Activated CD8-positive, alpha-beta memory T cell treated with anti-CD3 and anti-CD28 coated beads for 36 hours (primary cell): ENCODE data around the gene DLGAP1. TPM values are rescaled to one million over a fixed set of nuclear protein-coding genes. Genes with fewer than 3 reads are reported as not detected.

Source experiments
- CTCF ChIA-PET: fragments of 350-600 bp; sonication (Branson Sonifier 250); formaldehyde crosslinking; loops from one replicate; lab custom pipeline; 2021; ENCODE audit warnings: antibody characterized with exemption; lab: Charles Lee
- POLR2A ChIA-PET: fragments of 350-600 bp; sonication (Branson Sonifier 250); formaldehyde crosslinking; loops from one replicate; lab custom pipeline; 2021; ENCODE audit warnings: antibody characterized with exemption; lab: Charles Lee
- total RNA-seq, 2 experiments: library from RNA; stranded (reverse); gene quantifications; one replicate each; pipeline ENCODE4 v1.2.3, GENCODE V29; 2021

Gene DLGAP1
- total RNA-seq, 2 experiments from 2014 or later: not detected

DNA sequence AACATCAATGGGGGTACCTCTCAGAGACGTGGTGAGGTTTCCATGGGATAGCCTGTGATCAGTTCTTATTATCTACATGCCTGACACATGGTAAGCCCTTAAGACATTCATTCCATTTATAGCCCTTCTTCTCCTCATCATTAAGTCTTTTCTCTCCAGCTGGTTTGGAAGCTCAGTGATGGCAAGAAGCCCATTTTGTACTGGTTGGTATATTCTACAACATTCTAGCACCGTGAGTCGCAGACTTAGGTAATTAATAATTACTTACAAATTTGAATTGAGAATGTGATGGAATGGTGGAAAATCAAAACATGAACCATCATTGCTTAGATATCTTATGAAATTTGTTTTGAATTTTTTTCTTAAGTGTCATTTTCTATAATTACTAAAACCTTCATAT, 472.6 kb downstream of the DLGAP1 start:
- CTCF ChIA-PET: interaction anchor here (3.4 kb wide), 1 partner anchor 12 kb away, joined by 10 read pairs; no protein-coding TSS in a partner anchor

DNA sequence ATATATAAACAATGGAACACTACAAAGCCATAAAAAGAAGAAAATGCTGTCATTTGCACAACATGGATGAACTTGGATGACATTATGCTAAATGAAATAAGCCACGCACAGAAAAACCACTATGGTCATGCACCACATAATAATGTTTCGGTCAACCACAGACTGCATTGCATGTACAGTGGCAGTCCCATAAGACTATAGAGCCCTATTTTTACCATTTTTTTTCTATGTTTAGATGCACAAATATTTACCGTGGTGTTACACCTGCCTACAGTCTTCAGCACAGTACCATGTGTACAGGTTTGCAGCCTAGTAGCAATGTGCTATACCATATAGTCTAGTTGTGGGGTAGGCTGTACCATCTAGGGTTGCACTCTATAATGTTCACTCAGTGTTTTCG, 476.1 kb downstream of the DLGAP1 start:
- POLR2A ChIA-PET: no interaction called here
- CTCF ChIA-PET: no interaction called here

More for the DNA sequence above, 472.6 kb downstream of the DLGAP1 start:
- POLR2A ChIA-PET: no interaction called here

GRCh38 chr18:3973191-3973850, 481.8 kb downstream of the DLGAP1 start:
- ChIA-PET POLR2A (no interaction called here), CTCF (no interaction called here)

DNA sequence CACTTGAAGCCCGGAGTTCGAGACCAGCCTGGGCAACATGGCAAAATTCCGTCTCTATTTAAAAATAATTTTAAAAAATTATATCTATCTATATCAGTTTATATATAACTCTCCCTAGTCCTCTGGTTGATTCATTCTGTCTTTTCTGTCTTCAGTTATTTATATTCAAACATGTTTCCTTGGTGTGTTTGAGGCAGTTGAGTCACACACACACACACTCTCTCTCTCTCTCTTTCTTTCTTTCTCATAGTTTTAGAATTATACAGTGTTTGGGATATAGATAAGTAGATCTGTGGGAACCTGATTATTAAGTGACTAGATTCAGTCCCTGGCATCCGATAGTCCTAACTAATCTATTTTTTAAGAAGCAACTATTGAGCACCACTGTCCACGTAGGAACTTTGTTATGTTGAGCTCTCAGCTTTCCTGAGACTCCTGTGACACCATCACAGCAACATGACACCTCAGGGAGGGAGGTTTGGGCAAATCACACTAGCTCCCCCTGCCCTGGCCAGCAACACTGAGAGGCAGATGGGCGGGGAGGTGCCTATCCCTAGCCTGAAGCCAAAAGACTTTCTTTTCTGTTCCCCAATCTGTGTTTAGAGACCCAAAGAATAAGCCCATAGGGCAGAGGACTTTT, 482.7 kb downstream of the DLGAP1 start:
- ChIA-PET CTCF (no interaction called here), POLR2A (no interaction called here)

DNA sequence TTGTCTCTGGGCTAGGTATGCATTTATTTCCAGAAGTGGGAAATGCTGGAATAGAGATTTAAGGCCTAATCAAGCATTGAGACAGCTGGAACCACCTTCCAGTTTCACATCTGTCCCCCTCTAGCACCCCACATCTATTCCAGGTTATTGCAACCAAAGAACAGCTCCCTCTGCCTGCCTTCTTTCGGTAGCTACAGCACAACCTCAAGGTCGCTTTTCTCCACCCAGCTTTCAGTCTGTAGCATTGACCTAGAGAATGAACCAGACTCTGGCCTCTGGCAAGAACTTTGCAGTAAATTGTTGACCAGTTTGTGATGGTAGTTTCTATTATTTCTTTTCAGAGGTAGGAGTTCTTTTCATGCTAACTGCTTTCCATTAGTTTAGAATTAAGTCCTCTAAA, 484.2 kb downstream of the DLGAP1 start:
- ChIA-PET POLR2A (no interaction called here), CTCF (no interaction called here)

DNA sequence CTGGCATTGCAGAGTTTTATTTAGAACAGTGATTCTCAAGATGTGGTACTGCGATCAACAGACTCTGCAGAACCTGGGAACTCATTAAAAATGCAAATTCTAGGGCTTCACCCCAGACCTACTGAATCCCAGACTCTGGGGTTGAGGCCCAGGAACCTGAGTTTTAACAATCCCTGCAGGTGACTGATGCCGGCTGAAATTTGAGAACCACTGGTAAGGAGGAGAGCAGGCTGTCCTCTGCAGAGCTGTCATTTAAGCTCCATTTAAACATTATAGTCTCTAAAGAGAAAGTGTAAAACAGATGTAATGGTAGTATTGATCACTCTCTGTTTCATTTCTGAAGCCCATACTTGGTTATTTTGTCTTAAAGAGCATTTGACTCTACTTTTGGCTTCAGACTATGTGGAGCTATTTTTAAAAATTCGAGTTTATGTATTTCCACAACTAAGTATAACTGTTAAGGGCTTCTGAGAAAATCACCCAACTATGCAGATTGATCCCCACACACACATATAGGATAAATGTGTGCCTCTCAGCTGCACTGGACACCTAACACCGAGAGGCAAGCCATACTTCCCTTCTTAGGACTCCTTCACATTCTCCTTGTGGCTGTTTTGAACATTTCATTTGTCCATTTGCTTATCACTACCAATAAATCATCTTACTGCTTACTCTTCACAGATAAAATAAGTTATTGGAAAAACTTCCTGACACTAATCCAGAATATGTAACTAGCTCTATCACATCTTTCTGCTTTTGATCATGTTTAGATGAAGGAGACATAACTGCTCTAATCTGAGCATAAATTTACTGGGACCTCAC, 487.5 kb downstream of the DLGAP1 start:
- POLR2A ChIA-PET: no interaction called here
- CTCF ChIA-PET: no interaction called here

- ChIA-PET POLR2A (no interaction called here), CTCF (no interaction called here)
These were observed 488.3 kb downstream of the DLGAP1 start for GRCh38 chr18:3966642-3967358.

GRCh38 chr18:3966246-3966641, 488.9 kb downstream of the DLGAP1 start:
- ChIA-PET CTCF (no interaction called here), POLR2A (no interaction called here)

DNA sequence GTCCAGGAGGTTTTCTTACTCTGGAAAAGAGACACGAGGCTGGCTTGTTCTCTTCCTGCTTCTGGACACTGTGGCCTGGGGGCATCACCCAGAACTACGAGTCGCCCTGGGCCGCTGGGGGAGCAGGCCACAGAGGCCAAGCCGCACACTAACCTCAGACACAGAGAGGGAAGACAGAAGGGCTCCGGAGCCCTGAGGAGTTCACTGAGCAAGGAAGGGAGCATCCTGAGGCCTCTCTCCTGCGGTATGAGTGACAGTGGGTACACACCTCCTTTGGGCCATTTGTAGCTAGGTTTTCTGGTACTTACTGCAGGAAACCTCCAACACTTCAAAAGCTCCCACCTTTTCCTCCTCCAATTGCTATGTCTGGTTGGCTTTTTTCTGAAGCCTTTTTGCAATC, 494.1 kb downstream of the DLGAP1 start:
- CTCF ChIA-PET: no interaction called here

GRCh38 chr18:3960142-3960541, 495.0 kb downstream of the DLGAP1 start:
- ChIA-PET POLR2A (no interaction called here), CTCF (no interaction called here)

More for the DNA sequence above, 494.1 kb downstream of the DLGAP1 start:
- POLR2A ChIA-PET: no interaction called here

DNA sequence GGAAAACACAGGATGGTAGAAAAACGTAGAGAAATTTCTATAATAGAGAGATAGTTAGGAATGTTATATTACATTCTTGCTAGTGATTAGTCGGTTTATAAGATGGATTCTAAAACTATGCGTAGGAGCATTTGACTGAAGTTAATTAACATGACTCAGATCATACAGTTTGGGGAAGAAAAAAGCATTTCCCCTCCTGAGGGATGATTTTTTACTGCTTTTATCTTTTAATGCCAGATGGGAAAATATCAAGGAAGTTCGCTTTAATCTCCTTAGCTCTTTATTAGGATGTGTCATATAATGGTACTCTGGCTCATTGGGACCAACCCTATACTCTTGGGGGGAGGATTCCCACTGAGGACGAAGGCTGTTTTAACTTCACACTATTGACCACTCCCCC, 503.1 kb downstream of the DLGAP1 start:
- CTCF ChIA-PET: no interaction called here
- POLR2A ChIA-PET: no interaction called here

GRCh38 chr18:3950668-3951404, 504.3 kb downstream of the DLGAP1 start:
- ChIA-PET CTCF (no interaction called here), POLR2A (no interaction called here)

- ChIA-PET CTCF (no interaction called here), POLR2A (no interaction called here)
These were observed 506.1 kb downstream of the DLGAP1 start for GRCh38 chr18:3948958-3949357.

- ChIA-PET CTCF (no interaction called here), POLR2A (no interaction called here)
These were observed 507.7 kb downstream of the DLGAP1 start for GRCh38 chr18:3947383-3947782.

DNA sequence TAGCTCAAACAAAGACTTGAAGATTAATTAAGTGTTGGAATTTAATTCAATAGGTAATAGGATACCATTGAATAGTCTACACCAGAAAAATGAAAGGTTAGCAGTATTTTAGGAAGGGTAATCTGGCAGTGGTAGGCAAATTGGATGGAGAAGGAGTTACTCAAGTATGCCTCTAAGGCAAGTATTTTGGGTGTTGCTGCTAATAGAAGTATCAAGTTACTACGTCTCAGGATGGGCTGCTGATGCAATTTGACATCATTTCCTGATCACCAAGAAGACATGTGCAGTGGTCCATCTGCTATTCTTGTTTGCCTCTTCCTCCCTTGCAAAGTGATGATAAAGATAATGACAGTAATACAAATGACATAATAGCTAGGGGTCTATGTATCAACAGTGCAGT, 519.8 kb downstream of the DLGAP1 start:
- ChIA-PET CTCF (no interaction called here), POLR2A (no interaction called here)

- CTCF ChIA-PET: no interaction called here
- POLR2A ChIA-PET: no interaction called here
These were observed 522.8 kb downstream of the DLGAP1 start for GRCh38 chr18:3932276-3932675.

DNA sequence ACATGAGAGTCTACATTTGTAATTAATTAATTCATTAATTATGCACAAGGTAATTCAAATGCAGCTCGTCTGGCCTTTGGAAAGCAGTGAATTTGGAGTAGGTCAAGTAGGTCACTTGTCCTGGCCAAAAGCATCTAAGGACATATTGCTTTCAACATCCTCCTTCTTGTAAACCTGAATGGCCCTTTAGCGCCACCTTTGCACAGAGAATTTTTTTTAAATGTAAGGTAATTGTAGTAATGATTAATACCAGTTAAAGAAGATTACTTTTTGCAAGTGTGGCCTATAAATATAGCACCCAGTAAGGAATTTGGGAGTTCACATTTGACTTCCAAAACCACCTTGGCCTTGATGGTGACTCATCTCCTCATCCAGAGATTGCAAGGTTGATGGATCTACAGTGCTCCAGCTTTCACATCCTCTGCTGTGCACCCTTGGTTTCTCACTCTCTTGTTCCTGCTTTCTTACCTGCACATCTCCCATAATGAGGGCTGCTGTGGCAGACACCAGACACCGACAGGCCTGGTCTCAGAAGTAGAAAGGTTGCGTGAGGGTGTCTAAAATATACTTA, 523.5 kb downstream of the DLGAP1 start:
- ChIA-PET CTCF (no interaction called here), POLR2A (no interaction called here)

- CTCF ChIA-PET: no interaction called here
- POLR2A ChIA-PET: no interaction called here
These were observed 524.1 kb downstream of the DLGAP1 start for GRCh38 chr18:3931013-3931315.
